CD14-positive monocyte (primary cell): Measurements from ENCODE around the gene RAB6B. TPM values are rescaled to one million over a fixed set of nuclear protein-coding genes. Genes with fewer than 3 reads are reported as not detected.

Experiments used
- DNase-seq, 3 donors: peaks; one replicate each; pipeline ENCODE4 v3.0.0-alpha.2; 2011 to 2022
- H2AFZ ChIP-seq: 2 replicates; pipeline ENCODE4 v1.6.0; 2012; ENCODE audit warnings: mild to moderate bottlenecking, low read depth, low read length, inconsistent platforms; ENCODE audit not compliant: insufficient read depth, poor library complexity, severe bottlenecking
- H3K27ac ChIP-seq, 2 donors: 1 replicate in 1 of 2; 2 replicates in 1 of 2; pipeline ENCODE4 v1.5.1; 2012 to 2013; ENCODE audit warnings: low read length in 2 of 2, control low read depth in 1 of 2, inconsistent platforms in 1 of 2, low read depth in 1 of 2, mild to moderate bottlenecking in 1 of 2
- H3K27me3 ChIP-seq, 2 donors: one replicate each; pipeline versions ENCODE4 v1.6.0 to v1.6.1; 2011 to 2013; ENCODE audit warnings: low read length in 2 of 2; ENCODE audit not compliant: control insufficient read depth in 2 of 2, insufficient read depth in 2 of 2
- H3K36me3 ChIP-seq, 2 donors: replicated peaks in 1 of 2; 1 replicate in 1 of 2; 2 replicates in 1 of 2; pipeline versions ENCODE4 v1.5.1 to v1.6.1; 2012 to 2013; ENCODE audit warnings: low read length in 2 of 2, control low read depth in 1 of 2, inconsistent platforms in 1 of 2, mild to moderate bottlenecking in 1 of 2; ENCODE audit not compliant: insufficient read depth in 2 of 2, control insufficient read depth in 1 of 2
- H3K4me1 ChIP-seq, 2 donors: 1 replicate in 1 of 2; 2 replicates in 1 of 2; pipeline versions ENCODE4 v1.5.1 to v1.6.1; 2012 to 2013; ENCODE audit warnings: low read length in 2 of 2, control low read depth in 1 of 2, inconsistent platforms in 1 of 2, mild to moderate bottlenecking in 1 of 2, moderate library complexity in 1 of 2; ENCODE audit not compliant: insufficient read depth in 2 of 2, control insufficient read depth in 1 of 2
- H3K4me2 ChIP-seq: replicated peaks from 2 replicates; pipeline ENCODE3; 2012; ENCODE audit warnings: low read length, moderate library complexity, mild to moderate bottlenecking; ENCODE audit not compliant: poor library complexity, severe bottlenecking; ENCODE audit errors: extremely low read depth
- H3K4me3 ChIP-seq, 3 experiments: fragments of 200-600 bp in 1 of 3; sonication (generic) in 1 of 3; replicated peaks in 1 of 3; 1 replicate in 2 of 3; 2 replicates in 1 of 3; pipeline ENCODE4 v1.5.1; 2011 to 2013; ENCODE audit warnings: low read length in 3 of 3, mild to moderate bottlenecking in 3 of 3, control low read depth in 2 of 3, low read depth in 2 of 3, inconsistent platforms in 1 of 3, moderate library complexity in 1 of 3
- H3K79me2 ChIP-seq: 2 replicates; pipeline ENCODE4 v1.6.0; 2012; ENCODE audit warnings: mild to moderate bottlenecking, control low read depth, inconsistent platforms, low read length, moderate library complexity; ENCODE audit not compliant: insufficient read depth
- H3K9ac ChIP-seq: 2 replicates; pipeline ENCODE4 v1.6.0; 2017; ENCODE audit warnings: low read length, mild to moderate bottlenecking; ENCODE audit not compliant: insufficient read depth, poor library complexity, severe bottlenecking
- H3K9me3 ChIP-seq, 2 donors: replicated peaks in 1 of 2; 1 replicate in 1 of 2; 2 replicates in 1 of 2; pipeline versions ENCODE4 v1.5.1 to v1.6.1; 2012 to 2013; ENCODE audit warnings: low read length in 2 of 2, control low read depth in 1 of 2; ENCODE audit not compliant: control insufficient read depth in 1 of 2, insufficient read depth in 1 of 2
- H4K20me1 ChIP-seq: 2 replicates; pipeline ENCODE4 v1.6.0; 2012; ENCODE audit warnings: mild to moderate bottlenecking, low read length, control low read depth, moderate library complexity; ENCODE audit not compliant: insufficient read depth
- H3K27ac Mint-ChIP-seq, 7 donors: one replicate each; pipeline ENCODE4 v1.8.0; 2020; ENCODE audit warnings: mild to moderate bottlenecking in 7 of 7, mixed read lengths in 7 of 7, moderate library complexity in 6 of 7, inconsistent platforms in 2 of 7
- H3K27me3 Mint-ChIP-seq, 3 donors: one replicate each; pipeline ENCODE4 v1.8.0; 2021 to 2022; ENCODE audit warnings: low read depth in 3 of 3, mild to moderate bottlenecking in 3 of 3, mixed read lengths in 3 of 3, moderate library complexity in 3 of 3, inconsistent platforms in 1 of 3
- H3K36me3 Mint-ChIP-seq, 2 donors: one replicate each; pipeline ENCODE4 v1.8.0; 2020; ENCODE audit warnings: mixed read lengths in 2 of 2, inconsistent platforms in 1 of 2, mild to moderate bottlenecking in 1 of 2
- H3K4me1 Mint-ChIP-seq: one replicate; pipeline ENCODE4 v1.8.0; 2020; ENCODE audit warnings: mild to moderate bottlenecking, mixed read lengths
- H3K4me3 Mint-ChIP-seq, 2 donors: one replicate each; pipeline ENCODE4 v1.8.0; 2020; ENCODE audit warnings: mild to moderate bottlenecking in 2 of 2, mixed read lengths in 2 of 2, moderate library complexity in 1 of 2
- H3K9me3 Mint-ChIP-seq, 7 donors: one replicate each; pipeline ENCODE4 v1.8.0; 2020 to 2022; ENCODE audit warnings: mixed read lengths in 7 of 7, mild to moderate bottlenecking in 6 of 7, moderate library complexity in 6 of 7, inconsistent platforms in 2 of 7
- CTCF ChIP-seq: fragments of 200-600 bp; IDR thresholded peaks from one replicate; pipeline ENCODE4 v1.8.0; 2022; ENCODE audit warnings: antibody characterized with exemption, mild to moderate bottlenecking
- WGBS: methylation state at CpG from one replicate; pipeline ENCODE4 v1.1.5; 2013; ENCODE audit warnings: missing lambda C conversion rate; ENCODE audit not compliant: insufficient coverage; 5-methylcytosine and 5-hydroxymethylcytosine counted together
- intact Hi-C, 2 donors: fragments of 100-400 bp; cut with micrococcal nuclease; formaldehyde crosslinking; loops; one replicate each; pipeline versions ENCODE4 v1.15.0 to v1.15.1; 2023
- polyA plus RNA-seq, 3 donors: library from polyadenylated mRNA; depleted of rRNA in 1 of 3; unstranded in 2 of 3; stranded (reverse) in 1 of 3; fragments of 300-500 nt in 2 of 3; fragments of >200 nt in 1 of 3; fragmentation: Illumina TruSeq in 2 of 3; gene quantifications; 1 replicate in 2 of 3; 2 replicates in 1 of 3; pipeline ENCODE4 v1.2.3, GENCODE V29; 2012 to 2021

RAB6B gene
- polyA plus RNA-seq, 3 donors: 0.46 TPM; not detected in 2

- Histone ChIP-seq H3K27ac (no peak overlapping the region), H3K79me2 (no peaks in the 10 kb centered on the region), H2AFZ (no peak overlapping the region), H4K20me1 (no peaks in the 10 kb centered on the region), H3K9me3 (peaks cover 0 to 9% of the 10 kb centered on the region in 2 donors), H3K4me2 (no peak overlapping the region), H3K4me1 (no peaks in the 10 kb centered on the region), H3K36me3 (no peaks in the 10 kb centered on the region), H3K27me3 (peaks cover 0 to 2% of the 10 kb centered on the region in 2 donors), H3K9ac (no peak overlapping the region), H3K4me3 (no peak overlapping the region)
- H3K27ac Mint-ChIP-seq: no peak overlapping the region
- H3K4me3 Mint-ChIP-seq: no peak overlapping the region
- H3K36me3 Mint-ChIP-seq: no peaks in the 10 kb centered on the region
- H3K9me3 Mint-ChIP-seq: peaks cover 0 to 13% (median 5%) of the 10 kb centered on the region in 7 donors
- peaks cover 7 to 16% (median 12%) of the 10 kb centered on the region in 3 donors for H3K27me3 Mint-ChIP-seq
- no peak for DNase-seq
- 100% methylated on average over 1 of the region's 4 CpGs for WGBS
- TF ChIP-seq CTCF: no peak
- no peaks in the 10 kb centered on the region for H3K4me1 Mint-ChIP-seq
- intact Hi-C loops: no loop called here
Observed at GRCh38 chr3:133779626-133780203, 116.0 kb downstream of the RAB6B start.

- no peak for DNase-seq
- H3K36me3 Mint-ChIP-seq: no peaks in the 10 kb centered on the region
- H3K79me2 ChIP-seq: no peaks in the 10 kb centered on the region
- peaks cover 7 to 11% (median 10%) of the 10 kb centered on the region in 3 donors for H3K27me3 Mint-ChIP-seq
- H3K27ac Mint-ChIP-seq: no peak overlapping the region
- H3K36me3 ChIP-seq: no peaks in the 10 kb centered on the region
- 97% methylated on average over 4 of the region's 8 CpGs for WGBS
- peaks cover 0 to 2% of the 10 kb centered on the region in 2 donors for H3K9me3 ChIP-seq
- no peak for TF ChIP-seq CTCF
- intact Hi-C loops: no loop called here
- no peak overlapping the region for H3K27ac ChIP-seq
- H3K4me3 ChIP-seq: no peak overlapping the region
- no peaks in the 10 kb centered on the region for H4K20me1 ChIP-seq
- H3K4me3 Mint-ChIP-seq: no peak overlapping the region
- no peak overlapping the region for H3K4me2 ChIP-seq
- no peaks in the 10 kb centered on the region for H3K4me1 ChIP-seq
- no peak overlapping the region for H3K9ac ChIP-seq
- H3K27me3 ChIP-seq: no peaks in the 10 kb centered on the region
- H3K9me3 Mint-ChIP-seq: peaks cover 0 to 8% (median 5%) of the 10 kb centered on the region in 7 donors
- no peaks in the 10 kb centered on the region for H3K4me1 Mint-ChIP-seq
- no peak overlapping the region for H2AFZ ChIP-seq
Observed at GRCh38 chr3:133777807-133778568, 117.7 kb downstream of the RAB6B start.
